ENCODE data around the gene SUN2.

The SUN2 gene

DNA sequence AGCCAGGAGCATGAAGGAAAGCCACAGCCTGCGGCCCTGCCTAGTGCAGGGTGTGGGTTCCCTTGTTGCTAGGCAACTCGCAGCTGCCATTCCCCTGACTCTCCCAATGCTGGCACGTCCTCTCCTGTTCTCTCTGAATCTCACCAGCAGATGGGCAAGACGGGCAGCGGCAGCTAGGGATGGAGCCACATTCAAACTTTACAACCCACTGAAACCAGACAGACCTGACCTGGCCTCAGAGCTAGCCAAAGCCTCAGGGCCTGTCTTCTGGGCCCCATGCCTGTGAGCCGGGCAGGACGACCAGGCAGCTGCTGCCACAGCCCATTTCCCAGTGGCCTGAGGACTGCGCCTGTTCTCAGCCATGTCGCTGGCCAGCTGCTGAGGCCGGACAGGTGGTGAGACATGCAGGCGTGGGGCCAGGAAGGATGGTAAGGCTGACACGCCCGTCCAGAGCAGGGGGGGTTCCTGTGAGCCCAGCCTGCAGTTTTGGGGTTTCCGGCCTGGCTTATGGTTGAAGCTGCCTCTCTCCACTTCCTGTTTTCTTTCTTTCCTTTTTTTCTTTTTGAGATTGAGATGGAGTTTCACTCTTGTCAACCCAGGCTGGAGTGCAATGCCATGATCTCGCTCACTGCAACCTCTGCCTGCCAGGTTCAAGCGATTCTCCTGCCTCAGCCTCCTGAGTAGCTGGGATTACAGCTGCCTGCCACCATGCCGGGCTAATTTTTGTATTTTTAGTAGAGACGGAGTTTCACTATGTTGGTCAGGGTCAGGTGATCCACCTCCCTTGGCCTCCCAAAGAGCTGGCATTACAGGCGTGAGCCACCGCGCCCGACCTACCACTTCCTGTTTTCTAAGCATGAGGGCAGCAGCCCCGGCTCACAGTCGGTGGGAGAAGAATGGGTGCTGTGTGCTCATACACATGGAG, 4.1 kb downstream of the SUN2 start:
- DNase-seq: no peak

DNA sequence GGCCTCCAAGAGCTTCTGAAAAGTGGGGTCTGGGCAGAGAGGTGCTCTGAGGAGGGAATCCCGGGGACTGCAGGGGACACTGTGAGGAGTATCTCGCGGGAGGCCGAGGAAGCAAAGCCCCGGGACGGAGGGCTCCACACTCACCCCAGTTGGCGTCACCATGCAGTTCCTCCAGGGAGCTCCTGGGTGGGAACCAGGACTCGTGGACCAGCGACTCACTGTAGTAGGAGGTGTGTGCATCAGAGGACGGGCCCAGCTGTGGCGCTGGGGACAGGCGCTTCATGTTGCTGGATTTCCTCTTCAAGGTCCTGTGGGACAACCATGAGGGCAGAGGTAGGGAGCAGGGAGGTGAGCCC, 4.8 kb downstream of the SUN2 start:
- DNase-seq: no peak

DNA sequence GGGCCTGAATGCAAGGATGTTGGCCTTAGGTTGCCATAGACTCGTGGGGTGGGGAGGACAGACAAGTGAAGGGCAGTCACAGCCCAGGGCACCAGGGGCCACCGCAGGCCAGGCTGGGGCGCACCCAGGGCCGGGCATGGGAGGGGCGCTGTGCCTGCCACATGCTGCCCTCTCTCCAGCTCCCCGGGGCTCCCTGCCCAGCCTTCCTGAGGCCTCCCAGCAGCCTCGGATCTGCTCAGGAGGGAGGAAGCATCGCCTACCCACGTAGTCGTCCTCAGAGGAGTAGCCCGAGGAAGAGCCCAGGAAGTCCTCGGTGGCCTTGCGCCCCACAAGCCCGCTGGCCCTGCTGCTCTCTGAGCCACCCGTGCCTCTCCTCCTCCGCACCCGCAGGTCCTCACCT, 5.2 kb downstream of the SUN2 start:
- no peak for DNase-seq

DNA sequence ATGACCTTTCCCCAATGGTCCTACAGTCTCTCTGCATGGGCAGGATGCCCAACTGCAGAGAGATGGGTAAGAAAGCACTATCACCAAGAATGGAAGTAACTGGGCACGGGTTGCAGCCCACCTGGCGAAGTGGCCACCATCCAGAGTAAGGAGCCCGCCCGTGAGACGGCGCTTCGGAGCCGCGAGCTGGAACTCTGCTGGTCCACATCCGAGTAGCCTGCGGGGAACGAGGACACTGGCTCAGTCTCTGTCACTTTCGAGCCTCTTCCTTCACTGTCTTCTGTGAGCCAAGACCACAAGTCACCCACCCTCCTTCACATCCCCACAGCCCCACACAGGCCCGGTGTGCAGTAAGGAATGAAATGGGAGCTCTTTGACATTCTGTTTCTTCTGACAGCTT, 5.7 kb downstream of the SUN2 start:
- DNase-seq: no peak

DNA sequence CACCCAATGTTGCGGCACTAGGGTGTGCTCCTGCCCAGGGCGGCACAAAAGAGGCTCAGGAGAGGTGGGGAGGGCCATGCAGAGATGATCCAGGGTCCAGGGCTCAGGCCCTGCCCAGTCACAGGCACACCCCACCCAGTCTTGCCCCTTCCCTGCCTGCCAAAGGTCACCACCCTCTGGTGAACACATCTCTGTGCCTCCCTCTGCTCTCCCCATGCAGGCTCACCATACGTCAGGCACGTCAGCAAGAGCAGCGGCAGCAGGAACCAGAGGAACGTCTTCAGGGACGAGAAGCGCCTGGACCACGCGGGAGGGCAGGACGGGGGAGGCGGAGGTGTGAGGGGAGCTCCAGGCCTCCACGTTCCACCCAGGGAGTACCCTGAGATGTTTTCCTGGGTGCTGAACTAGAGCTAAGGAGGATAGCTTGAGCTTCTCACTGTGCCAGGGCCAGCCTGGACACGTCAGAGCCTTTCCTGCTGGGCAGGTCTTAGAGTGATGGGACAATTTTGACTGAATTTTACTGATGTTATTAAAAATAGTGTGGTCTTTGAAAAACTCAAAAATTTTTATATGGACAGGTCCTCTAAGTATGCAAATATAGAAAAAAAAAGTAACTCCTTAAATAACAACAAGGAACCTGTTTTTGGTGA, 7.2 kb downstream of the SUN2 start:
- no peak for DNase-seq

DNA sequence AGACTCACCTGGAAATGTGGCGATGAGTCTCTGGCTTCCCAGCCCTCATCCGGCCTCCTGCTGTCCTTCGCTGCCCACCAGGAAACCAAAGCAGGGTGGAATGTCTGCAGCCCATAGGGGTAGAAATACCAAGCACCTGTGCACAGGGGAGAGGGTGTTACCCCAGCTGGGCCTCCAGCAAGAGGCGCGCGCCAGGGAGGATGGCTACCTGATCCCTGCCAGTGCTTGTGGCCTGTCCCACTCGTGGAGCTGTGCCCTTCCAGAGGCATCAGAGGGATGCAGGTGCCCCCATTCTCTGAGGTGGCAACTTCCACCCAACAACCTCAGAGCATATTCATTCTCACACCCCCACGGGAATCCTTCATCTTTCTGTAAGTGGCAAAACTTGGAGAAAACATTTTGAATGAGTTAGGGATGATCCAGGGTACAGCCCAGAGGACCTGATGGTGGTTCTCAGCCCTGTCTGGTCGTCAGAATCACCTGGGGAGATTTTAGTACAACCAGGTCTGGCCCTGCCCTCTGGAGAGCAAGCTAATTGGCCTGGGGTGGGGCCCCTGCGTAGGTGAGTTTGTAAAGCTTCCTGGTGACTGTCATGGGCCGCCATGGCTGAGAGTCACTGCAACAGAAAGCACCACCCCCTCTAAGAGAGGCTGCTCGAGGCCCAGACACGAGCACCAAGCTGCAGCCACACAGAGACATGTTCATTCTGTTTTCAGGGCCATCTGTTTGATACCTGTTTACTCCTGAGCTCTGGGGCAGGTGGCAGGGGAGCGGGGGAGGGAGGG, 9.9 kb downstream of the SUN2 start:
- DNase-seq: no peak

DNA sequence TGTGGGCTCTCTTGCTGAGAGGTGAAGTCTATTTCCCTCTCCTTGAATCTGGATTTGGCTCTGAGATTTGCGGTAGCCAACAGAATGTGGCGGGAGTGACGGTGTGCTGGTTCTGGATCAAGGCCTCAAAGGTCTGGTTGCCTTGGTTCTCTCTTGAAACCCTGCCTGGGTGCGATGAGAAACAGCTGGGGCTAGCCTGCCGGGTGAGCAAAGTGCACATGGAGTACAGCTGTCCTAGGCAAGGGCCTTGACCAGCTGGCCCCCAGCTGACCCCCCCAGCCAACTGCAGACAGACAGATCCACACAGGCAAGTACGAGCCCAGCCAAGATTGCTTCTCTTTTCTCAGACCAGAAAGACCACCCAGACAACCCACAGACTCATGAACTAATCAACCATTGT, 10.8 kb downstream of the SUN2 start:
- no peak for DNase-seq

DNA sequence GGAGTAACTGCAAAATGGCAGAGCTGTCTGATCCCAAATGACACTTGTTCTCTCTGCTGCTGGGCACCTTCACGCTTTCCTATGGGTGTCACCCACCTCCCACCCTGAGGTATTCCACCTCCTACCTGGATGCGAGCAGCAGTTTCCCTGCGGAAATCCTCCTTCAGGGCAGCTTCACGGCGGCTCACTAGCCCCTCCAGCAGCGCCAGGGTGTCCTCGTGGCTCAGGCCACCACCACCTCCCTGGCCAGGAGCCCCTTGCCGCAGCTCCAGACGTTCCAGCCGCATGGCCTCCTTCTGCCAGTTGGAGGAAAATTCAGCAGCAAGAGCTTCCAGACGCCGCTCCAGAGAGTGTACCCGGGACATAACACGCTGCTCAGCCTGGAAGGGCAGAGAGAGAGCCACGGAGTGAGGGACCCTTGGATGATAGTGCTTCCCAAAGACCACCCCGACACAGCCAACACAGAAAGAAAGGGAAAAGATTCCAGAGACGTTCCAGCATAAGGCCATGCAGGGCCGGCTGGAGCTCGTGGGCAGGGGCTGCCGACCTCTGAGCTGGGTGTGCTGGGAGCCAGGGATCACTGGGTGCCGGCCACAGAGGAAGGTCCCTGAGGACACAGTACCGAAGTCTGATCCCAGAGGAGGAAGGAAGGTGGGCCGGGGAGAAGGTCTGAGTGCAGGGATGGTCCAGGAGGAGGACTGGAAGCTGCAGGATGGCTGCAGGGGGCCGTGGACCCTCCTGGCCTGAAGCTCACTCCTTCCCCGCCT, 13.4 kb downstream of the SUN2 start:
- no peak for DNase-seq

DNA sequence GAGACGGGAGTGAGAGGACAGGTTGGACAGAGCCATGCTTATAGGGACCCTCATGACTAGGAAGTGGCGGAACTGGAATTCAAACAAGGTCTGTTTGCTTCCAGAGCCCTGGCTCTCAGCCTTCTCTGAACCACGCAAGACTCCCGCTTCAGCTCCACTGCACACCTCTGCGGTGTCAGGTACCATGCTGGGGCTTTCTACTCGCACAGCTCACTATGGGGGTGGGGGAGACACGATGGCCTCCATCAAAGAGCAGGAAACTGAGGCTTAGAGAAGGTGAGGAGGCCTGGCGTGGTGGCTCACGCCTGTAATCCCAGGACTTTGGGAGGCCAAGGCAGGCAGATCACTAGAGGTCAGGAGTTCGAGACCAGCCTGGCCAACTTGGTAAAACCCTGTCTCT, 14.2 kb downstream of the SUN2 start:
- no peak for DNase-seq

DNA sequence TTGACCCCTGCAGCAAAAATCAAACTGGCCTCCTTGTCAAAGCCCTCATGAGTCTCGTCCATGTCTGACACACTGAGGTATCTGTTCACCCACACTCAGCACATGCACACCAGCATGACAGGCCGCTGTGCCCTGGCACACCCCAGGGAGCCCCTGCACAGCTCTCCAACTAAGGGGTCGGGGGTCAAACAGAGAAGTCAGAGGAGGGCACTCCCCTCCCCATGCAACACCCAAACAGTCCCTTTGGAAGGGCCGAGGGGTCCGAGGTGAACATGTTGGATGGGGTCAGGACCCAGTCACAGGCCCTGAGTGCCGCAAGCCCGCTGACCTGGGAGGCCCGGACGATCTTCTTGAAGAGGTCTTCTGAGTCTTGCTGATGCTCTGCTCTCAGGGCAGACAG, 14.6 kb downstream of the SUN2 start:
- no peak for DNase-seq

DNA sequence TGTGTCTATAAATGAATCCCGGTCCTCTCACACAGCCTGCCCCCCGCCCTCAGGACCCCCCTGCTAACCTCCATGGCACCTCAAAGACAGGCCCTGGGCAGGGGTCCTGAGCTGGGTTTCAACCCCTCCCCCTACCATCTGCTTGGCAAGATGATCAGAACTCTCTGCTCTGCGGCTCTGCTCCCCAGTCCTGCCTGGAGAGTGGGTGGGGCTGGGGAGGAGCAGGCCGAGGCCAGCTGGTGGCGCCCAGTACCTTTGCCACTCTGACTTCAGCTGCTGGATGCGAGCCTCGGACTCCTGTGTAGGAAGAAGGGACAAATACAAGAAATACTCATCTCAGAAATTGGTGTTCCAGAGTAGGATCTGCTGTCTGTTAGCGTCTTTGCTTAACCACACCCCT, 15.0 kb downstream of the SUN2 start:
- DNase-seq: no peak

DNA sequence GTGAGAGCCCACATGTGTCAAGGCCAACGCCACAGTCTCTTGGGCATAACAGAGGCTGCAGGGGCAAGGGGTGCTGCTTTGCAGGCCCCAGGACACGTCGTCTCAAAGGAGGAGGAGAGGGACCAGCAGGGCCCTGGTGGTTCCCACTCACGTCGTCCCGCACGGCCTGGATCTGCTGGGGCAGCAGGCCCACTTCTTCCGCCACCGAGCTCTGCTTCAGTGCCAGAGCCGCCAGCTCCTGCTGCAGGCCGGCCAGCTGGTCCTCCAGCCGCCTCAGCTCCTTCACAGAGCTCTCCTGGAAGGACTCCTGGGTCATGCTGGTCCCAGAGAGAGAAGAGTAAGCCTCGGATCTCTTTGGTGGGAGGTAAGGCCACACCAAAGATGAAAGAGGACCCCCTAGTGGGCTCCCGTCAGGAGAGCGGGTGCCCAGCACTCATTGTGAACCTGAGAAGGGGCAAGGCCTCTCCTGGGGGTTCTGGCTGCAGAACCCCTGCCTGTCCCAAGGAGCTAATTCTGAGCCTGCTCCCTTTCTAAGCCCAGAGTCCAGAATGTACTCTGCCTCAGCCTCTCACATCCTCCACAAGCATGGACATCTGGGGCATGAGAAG, 15.6 kb downstream of the SUN2 start:
- DNase-seq: no peak

DNA sequence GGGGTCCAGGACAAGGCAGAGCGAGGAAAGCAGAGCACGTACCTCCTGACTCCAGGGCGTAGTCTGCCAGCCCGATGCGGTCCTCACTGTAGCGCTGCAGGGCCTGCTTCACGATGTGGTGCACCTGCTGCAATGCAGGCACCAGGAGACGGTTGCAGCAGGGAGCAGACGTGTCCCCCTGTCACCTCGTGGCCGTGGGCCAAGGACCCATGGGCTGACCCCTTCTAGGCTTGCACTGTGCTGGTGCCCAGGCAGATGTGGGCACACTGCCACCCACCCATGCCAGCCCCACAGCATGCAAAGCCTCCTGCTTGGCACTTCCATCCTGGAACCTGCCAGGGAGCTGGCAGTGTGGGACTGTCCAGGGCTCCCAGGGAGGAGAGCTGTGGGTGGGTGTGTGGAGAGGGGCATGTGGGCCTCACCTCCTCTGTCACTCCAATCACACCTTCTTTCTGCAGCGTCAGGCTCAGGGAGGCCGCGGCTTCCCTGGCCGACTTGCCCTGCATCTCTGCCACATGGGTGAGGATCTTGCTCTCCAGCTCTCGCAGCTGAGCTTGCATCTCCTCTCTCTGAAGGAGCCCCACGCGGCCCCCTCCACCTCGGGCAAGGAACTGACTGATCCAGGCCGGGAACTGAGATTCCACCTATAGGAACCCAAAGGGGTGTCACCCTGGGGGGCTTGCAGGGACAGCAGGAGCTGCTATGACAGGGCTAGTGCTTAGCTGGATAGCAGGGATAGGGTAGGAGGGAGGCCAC, 16.3 kb downstream of the SUN2 start:
- DNase-seq: no peak

DNA sequence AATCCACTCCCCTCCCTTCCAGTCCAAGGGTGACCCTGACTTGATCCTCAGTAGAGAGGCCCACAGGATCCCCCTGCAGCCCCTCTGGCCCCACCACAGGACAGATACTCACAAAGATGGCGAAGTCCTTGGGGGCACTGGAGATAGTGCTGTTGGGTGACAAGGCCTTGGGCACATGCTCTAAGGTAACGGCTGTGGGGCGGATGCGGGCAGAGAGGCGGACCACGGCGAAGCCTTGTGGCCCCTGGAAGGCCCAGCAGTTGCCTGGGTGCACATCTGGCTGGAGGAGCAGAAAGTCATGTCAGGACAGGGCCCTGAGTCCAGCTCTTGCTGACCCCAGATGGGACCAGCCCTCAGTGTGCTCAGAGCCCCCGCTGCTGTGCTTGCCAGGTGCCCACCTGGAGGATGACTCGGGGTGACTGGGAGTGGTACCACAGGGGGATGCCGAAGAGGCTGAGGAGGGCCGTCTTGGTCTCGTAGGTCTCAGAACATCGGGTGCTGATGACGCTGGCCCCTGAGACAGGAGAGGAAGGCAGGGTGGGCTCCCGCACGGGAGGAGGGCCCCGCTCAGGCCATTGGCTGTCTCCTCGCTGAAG, 17.2 kb downstream of the SUN2 start:
- DNase-seq: no peak

DNA sequence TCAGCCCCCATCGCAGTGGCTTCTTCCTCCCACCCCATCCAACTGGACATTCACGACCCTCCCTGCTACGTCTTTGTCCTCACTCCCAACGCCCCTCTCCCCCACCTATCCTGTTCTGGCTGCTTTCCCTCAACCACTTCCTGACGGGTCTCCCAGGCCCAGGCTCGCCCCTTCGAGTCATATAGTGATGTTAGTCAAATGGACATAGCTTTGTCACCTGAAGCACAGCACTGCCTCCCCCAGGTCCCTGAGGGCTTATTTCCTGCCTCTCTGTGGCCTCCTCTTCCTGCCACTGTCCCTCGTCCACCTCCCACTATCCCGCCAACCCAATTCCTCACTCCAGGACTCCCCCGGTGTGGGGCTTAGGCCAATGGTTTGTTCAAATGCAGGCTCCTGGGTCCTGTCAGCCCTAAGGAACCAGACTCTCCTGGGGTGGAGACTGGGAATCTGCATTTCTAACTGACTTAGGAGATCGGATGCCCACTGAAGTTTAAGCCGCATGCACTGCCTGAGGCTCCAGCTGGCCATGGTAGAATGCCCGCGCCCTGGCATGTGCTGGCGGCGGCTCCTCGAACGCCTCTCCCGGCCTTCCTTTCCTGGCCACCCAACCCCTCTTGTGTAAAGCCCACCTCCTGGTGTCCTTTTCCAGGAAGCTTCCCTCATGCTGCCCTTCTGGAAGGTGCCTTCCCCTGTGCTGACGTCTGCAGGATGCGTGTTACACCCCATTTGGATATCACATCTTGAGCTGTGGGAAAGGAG, 18.3 kb downstream of the SUN2 start:
- DNase-seq: peak; percentile 14

DNA sequence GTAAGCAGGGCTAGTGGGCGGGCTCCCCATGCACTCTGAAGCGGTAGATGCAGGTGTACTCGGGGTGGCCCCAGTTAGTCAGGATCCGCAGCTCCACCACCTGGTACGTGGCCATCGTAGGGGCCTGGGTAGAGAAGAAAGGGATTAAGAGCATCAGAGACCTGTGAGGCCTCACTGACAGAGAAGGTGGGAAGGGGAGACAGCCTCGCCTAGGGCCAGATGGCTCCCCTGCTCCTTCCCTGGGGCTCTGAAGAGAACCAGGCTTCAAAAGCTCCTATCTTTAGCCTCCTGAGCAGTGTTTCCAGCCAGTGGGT, 19.6 kb downstream of the SUN2 start:
- no peak for DNase-seq

DNA sequence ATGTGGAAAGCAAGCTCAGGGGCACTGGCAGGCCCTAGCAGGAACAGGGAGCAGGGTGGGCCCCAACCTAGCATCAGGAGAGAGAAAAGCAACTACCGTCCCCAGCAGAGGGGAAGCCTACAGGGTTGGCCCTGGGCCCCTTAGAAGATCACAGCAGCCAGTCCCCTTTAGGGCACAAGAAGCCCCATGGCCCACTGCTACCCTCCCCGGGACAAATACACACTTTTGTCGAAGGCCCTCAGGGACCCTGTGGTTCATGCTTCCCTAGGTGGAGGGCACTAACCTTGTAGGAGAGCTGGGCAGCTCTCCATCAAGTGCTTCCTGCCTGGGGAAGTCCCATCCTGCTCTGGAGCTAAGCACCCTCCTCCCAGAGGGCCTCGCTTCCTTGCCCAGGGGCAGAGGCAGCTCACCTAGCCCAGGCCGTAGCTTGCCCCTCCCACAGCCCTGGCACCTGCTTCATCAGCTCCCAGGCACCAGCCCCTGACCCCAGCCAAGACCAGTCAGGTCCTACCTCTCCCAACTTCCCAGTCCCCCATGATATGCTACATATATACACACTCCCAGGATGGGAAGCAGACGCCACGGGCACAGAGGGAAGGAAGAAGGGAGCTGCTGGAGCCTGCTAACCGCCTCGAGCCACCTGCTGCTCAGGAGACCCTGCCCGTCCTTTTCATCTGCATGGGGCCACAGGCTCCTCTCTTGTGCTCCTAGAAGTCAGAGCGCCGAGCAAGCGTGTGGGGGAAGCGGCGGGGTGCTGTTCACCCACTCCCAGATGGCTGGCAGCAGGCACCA, 20.1 kb downstream of the SUN2 start:
- DNase-seq: no peak

DNA sequence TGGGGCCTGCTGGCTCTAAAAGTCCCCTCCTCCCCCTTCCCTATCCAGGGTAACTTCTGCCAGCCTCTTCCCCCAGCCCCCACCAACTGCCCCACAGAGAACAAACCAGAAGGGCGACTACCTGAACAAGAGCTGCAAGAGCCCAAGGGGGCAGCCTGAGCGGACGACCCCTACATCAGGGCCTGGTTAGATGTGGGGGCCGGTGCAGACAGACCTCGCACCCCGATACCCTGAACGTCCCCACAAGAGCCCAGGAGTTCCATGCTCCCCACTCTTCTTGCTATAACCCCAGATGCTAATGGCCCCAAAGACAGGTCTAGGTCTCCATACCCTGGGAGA, 20.7 kb downstream of the SUN2 start:
- no peak for DNase-seq

DNA sequence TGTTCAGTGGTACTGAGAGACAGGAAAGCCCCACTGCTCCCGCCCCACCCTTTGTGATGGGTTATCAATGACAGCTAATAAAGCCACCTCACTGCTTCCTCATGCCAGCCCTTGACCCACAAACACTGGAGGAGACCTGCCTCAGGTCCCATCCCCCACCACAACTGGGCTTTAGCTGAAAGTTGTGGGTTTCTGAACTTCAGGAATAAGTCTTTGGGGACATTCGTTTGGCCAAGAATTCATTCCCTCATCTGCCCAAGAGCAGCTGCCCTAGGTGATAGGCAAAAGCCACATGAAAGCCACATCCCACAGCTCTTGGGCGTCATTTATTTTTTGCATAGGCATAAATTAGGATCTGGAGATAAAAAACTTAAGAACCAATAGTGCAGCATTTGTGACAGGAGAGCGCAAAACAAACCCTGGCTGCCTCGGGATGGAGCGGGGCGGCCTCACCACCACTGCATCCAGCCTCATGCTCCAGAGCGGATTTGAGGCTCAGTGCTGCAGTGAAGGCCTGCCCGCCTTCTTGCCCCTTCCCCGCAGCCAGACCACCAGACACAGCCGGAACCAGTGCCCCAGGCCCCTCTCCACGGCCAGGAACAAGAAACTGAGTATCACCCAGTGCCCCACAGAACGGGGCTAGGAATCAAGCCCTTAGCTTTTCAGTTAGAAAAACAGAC, 21.2 kb downstream of the SUN2 start:
- no peak for DNase-seq

Data from fibroblast of skin of abdomen (primary cell).